Cardiac ventricle fibroblast (primary cell): ENCODE data around the gene ZNF430. TPM values are rescaled to one million over a fixed set of nuclear protein-coding genes. Genes with fewer than 3 reads are reported as not detected.

Experiments used
- total RNA-seq: library from RNA; depleted of rRNA; stranded (reverse); fragments of >200 nt; gene quantifications from 2 replicates; pipeline ENCODE4 v1.2.3, GENCODE V29; 2015

Gene ZNF430
- total RNA-seq: 7.1 and 14.3 TPM in 2 replicates

DNA sequence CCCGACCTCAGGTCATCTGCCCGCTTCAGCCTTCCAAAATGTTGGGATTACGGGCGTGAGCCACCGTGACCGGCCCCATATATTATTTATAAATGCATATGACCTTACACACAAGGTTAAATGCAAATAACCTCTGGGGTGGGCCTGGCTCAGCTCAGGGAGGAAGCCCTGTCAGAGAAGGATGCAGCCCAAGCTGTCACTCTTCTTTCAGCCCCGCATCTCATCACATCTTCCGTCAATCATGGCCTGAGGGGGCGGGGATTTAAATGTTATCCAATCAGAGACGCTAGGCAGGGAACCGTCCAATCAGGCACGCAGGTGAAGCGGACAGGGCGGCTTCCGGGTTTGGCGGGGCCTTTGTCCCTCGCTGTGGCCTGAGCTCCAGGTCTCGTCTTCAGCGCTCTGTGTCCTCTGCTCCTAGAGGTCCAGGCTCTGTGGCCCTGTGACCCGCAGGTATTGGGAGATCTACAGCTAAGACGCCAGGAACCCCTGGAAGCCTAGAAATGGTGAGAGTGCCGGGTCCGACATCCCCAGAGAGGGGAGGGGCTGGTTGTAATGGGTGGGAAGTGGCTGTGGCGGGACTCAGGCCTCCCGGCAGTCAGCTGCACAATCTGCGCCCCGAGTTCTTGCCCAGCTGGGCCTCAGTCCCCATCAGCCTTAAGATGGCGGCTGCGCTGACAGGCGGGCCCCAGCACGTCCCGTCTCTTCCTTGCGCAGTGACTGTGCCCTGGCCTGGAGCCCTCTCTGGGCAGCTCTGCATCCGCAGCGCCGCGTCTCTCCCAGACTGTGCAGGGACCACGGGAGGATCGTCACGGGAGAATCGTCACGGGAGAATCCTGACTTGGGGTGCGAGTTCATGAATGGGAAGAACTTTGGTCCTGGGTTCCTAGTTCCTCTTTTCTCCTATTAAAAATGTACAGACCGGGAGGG lies at the start of gene ZNF430:
Gene ZNF430, plus strand, starts transcription at position 360 of the 930 bp plus-strand sequence. Its CDS starts 144 bp downstream, at position 504.

DNA sequence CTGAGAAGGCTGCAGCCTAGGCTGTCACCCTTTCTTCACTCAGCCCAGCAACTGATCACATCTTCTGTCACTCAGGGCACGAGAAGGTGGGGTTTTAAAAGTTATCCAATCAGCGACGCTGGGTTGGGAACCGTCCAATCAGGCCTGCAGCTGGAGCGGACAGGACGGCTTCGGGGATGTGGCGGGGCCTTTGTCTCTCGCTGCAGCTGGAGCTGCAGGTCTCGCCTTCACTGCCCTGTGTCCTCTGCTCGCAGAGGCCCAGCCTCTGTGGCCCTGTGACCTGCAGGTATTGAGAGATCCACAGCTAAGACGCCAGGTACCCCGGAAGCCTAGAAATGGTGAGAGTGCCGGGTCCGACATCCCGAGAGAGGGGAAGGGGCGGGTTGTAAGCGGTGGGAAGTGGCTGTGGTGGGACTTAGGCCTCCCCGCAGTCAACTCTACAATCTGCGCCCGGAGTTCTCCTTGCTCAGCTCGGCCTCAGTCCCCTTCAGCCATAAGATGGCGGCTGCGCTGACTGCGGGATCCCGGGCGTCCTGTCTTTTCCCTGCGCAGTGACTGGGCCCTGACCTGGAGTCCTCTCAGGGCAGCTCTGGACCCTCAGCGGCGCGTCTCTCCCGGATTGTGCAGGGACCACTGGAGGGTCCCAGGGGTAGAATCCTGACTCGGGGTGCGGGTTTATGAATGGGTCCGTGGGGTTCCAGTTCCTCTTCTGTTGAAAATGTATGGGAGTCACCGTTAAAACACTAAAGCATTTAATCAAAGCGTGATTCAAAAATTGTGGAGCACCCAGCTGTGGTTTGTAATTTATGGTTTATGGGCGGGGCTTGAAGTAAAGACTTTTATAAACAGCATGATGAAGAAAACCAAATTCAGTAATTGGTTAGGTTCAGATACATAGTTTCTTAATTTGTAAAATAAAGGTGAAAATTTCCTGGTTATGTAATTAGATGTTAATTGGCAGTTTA lies 61.8 kb downstream of the ZNF430 start, which contains the start of gene ZNF714:
Gene ZNF714, plus strand, starts transcription at position 193 of the 965 bp plus-strand sequence. CDS start 16,066 bp downstream, outside the sequence.

Other genes starting within 250 kb of the ZNF430 start
- gene ZNF66, start 244.4 kb upstream of the ZNF430 start, total RNA-seq: 0.12 and 0.83 TPM in 2 replicates
- gene ZNF85, start 97.4 kb upstream of the ZNF430 start, total RNA-seq: 2.0 and 4.2 TPM in 2 replicates
- gene ZNF714, start 61.5 kb downstream of the ZNF430 start, total RNA-seq: 2.2 and 5.9 TPM in 2 replicates
- gene ZNF431, start 121.4 kb downstream of the ZNF430 start, total RNA-seq: 5.6 and 7.4 TPM in 2 replicates